Measurements from ENCODE around the gene A1BG.
"Not testable (repeated sequence)": the region's sequence is repeated elsewhere in the genome, so short reads cannot be mapped to it uniquely, and the experiment has no call there.

Gene A1BG

GRCh38 chr19:58315580-58315979, 37.7 kb downstream of the A1BG start:
- no peaks in the 10 kb centered on the region for H3K4me1 ChIP-seq (ENCODE audit: control insufficient read depth, insufficient read depth, low read length)
- no peak overlapping the region for H3K9ac ChIP-seq (ENCODE audit: low read length)
- no peak overlapping the region for H3K4me3 ChIP-seq (ENCODE audit: low read length)
- no peaks in the 10 kb centered on the region for H3K27me3 ChIP-seq (ENCODE audit: control insufficient read depth, insufficient read depth, low read length)
- no peaks in the 10 kb centered on the region for H3K9me3 ChIP-seq (ENCODE audit: control insufficient read depth, low read length)
- peaks cover 7% of the 10 kb centered on the region for H3K36me3 ChIP-seq (ENCODE audit: control insufficient read depth, insufficient read depth, low read length)

- Histone ChIP-seq H3K9me3 (ENCODE audit: control insufficient read depth, low read length) (no peaks in the 10 kb centered on the region), H3K4me1 (ENCODE audit: control insufficient read depth, insufficient read depth, low read length) (no peaks in the 10 kb centered on the region), H3K4me3 (ENCODE audit: low read length) (no peak overlapping the region), H3K36me3 (ENCODE audit: control insufficient read depth, insufficient read depth, low read length) (peaks cover 7% of the 10 kb centered on the region), H3K9ac (ENCODE audit: low read length) (no peak overlapping the region), H3K27me3 (ENCODE audit: control insufficient read depth, insufficient read depth, low read length) (no peaks in the 10 kb centered on the region)
These were observed 41.9 kb downstream of the A1BG start for GRCh38 chr19:58311345-58311865.

GRCh38 chr19:58310685-58311084, 42.6 kb downstream of the A1BG start:
- not testable (repeated sequence) for H3K27me3 ChIP-seq (ENCODE audit: control insufficient read depth, insufficient read depth, low read length); H3K9me3 ChIP-seq (ENCODE audit: control insufficient read depth, low read length); H3K4me1 ChIP-seq (ENCODE audit: control insufficient read depth, insufficient read depth, low read length); H3K9ac ChIP-seq (ENCODE audit: low read length); H3K4me3 ChIP-seq (ENCODE audit: low read length); H3K36me3 ChIP-seq (ENCODE audit: control insufficient read depth, insufficient read depth, low read length)

- Histone ChIP-seq H3K4me1 (ENCODE audit: control insufficient read depth, insufficient read depth, low read length) (peaks cover 4% of the 10 kb centered on the region), H3K9me3 (ENCODE audit: control insufficient read depth, low read length) (no peaks in the 10 kb centered on the region), H3K9ac (ENCODE audit: low read length) (no peak overlapping the region), H3K36me3 (ENCODE audit: control insufficient read depth, insufficient read depth, low read length) (no peaks in the 10 kb centered on the region), H3K27me3 (ENCODE audit: control insufficient read depth, insufficient read depth, low read length) (no peaks in the 10 kb centered on the region), H3K4me3 (ENCODE audit: low read length) (no peak overlapping the region)
These were observed 45.6 kb downstream of the A1BG start for GRCh38 chr19:58307736-58308135.

- no peaks in the 10 kb centered on the region for H3K36me3 ChIP-seq (ENCODE audit: control insufficient read depth, insufficient read depth, low read length)
- no peaks in the 10 kb centered on the region for H3K27me3 ChIP-seq (ENCODE audit: control insufficient read depth, insufficient read depth, low read length)
- no peaks in the 10 kb centered on the region for H3K9me3 ChIP-seq (ENCODE audit: control insufficient read depth, low read length)
- H3K9ac ChIP-seq (ENCODE audit: low read length), result peak overlapping the region; percentile 83
- peak overlapping the region; percentile 94 for H3K4me3 ChIP-seq (ENCODE audit: low read length)
- H3K4me1 ChIP-seq (ENCODE audit: control insufficient read depth, insufficient read depth, low read length), result peaks cover 4% of the 10 kb centered on the region
These were observed 47.4 kb downstream of the A1BG start for GRCh38 chr19:58305932-58306323.

- no peaks in the 10 kb centered on the region for H3K36me3 ChIP-seq (ENCODE audit: control insufficient read depth, insufficient read depth, low read length)
- H3K27me3 ChIP-seq (ENCODE audit: control insufficient read depth, insufficient read depth, low read length), result no peaks in the 10 kb centered on the region
- H3K9me3 ChIP-seq (ENCODE audit: control insufficient read depth, low read length), result no peaks in the 10 kb centered on the region
- H3K4me3 ChIP-seq (ENCODE audit: low read length), result peak within 1 kb of the TSS; percentile 94
- H3K9ac ChIP-seq (ENCODE audit: low read length), result peak within 1 kb of the TSS; percentile 83
- H3K4me1 ChIP-seq (ENCODE audit: control insufficient read depth, insufficient read depth, low read length), result peaks cover 4% of the 10 kb centered on the region
These were observed 48.0 kb downstream of the A1BG start, which contains the start of gene ERVK3-1 for GRCh38 chr19:58305065-58305931. ERVK3-1 (plus strand) TSS chr19:58305377; CDS start chr19:58312169, 6,792 bp downstream.

GRCh38 chr19:58304748-58305064, 48.6 kb downstream of the A1BG start:
- Histone ChIP-seq H3K4me3 (ENCODE audit: low read length) (peak overlapping the region; percentile 94), H3K4me1 (ENCODE audit: control insufficient read depth, insufficient read depth, low read length) (peaks cover 4% of the 10 kb centered on the region), H3K9me3 (ENCODE audit: control insufficient read depth, low read length) (no peaks in the 10 kb centered on the region), H3K9ac (ENCODE audit: low read length) (peak overlapping the region; percentile 83), H3K27me3 (ENCODE audit: control insufficient read depth, insufficient read depth, low read length) (no peaks in the 10 kb centered on the region), H3K36me3 (ENCODE audit: control insufficient read depth, insufficient read depth, low read length) (no peaks in the 10 kb centered on the region)

- Histone ChIP-seq H3K9ac (ENCODE audit: low read length) (peak overlapping the region; percentile 83), H3K4me3 (ENCODE audit: low read length) (no peak overlapping the region), H3K36me3 (ENCODE audit: control insufficient read depth, insufficient read depth, low read length) (no peaks in the 10 kb centered on the region), H3K27me3 (ENCODE audit: control insufficient read depth, insufficient read depth, low read length) (no peaks in the 10 kb centered on the region), H3K4me1 (ENCODE audit: control insufficient read depth, insufficient read depth, low read length) (peaks cover 4% of the 10 kb centered on the region), H3K9me3 (ENCODE audit: control insufficient read depth, low read length) (no peaks in the 10 kb centered on the region)
These were observed 49.0 kb downstream of the A1BG start for GRCh38 chr19:58304255-58304654.

GRCh38 chr19:58300620-58301019, 52.7 kb downstream of the A1BG start:
- no peak overlapping the region for H3K9ac ChIP-seq (ENCODE audit: low read length)
- H3K27me3 ChIP-seq (ENCODE audit: control insufficient read depth, insufficient read depth, low read length), result no peaks in the 10 kb centered on the region
- peaks cover under 1% of the 10 kb centered on the region for H3K9me3 ChIP-seq (ENCODE audit: control insufficient read depth, low read length)
- peaks cover 4% of the 10 kb centered on the region for H3K4me1 ChIP-seq (ENCODE audit: control insufficient read depth, insufficient read depth, low read length)
- H3K36me3 ChIP-seq (ENCODE audit: control insufficient read depth, insufficient read depth, low read length), result no peaks in the 10 kb centered on the region
- H3K4me3 ChIP-seq (ENCODE audit: low read length), result no peak overlapping the region

GRCh38 chr19:58296104-58296503, 57.2 kb downstream of the A1BG start:
- Histone ChIP-seq H3K9ac (ENCODE audit: low read length) (no peak overlapping the region), H3K27me3 (ENCODE audit: control insufficient read depth, insufficient read depth, low read length) (no peaks in the 10 kb centered on the region), H3K4me3 (ENCODE audit: low read length) (no peak overlapping the region), H3K36me3 (ENCODE audit: control insufficient read depth, insufficient read depth, low read length) (peaks cover 24% of the 10 kb centered on the region), H3K9me3 (ENCODE audit: control insufficient read depth, low read length) (peaks cover 12% of the 10 kb centered on the region), H3K4me1 (ENCODE audit: control insufficient read depth, insufficient read depth, low read length) (no peaks in the 10 kb centered on the region)

Data from mucosa of stomach (tissue), 1 donor.